Testis (tissue), 2 donors: ENCODE results near the gene KLHL40.

Experiments used
- CTCF ChIP-seq, 3 experiments: fragments of 450-650 bp in 2 of 3; fragments of 200-600 bp in 1 of 3; sonication (generic) in 1 of 3; IDR thresholded peaks; one replicate each; pipeline ENCODE4 v1.5.1; 2016 to 2019; ENCODE audit warnings: antibody characterized with exemption in 3 of 3, mild to moderate bottlenecking in 2 of 3, moderate library complexity in 1 of 3
- POLR2A ChIP-seq: fragments of 450-650 bp; IDR thresholded peaks from one replicate; pipeline ENCODE4 v1.6.1; 2017; ENCODE audit warnings: antibody characterized with exemption, mild to moderate bottlenecking, moderate library complexity

- TF ChIP-seq CTCF (IDR thresholded peaks at IDR 0.05) (no peak), POLR2A (no peak)
Measured at GRCh38 chr3:42691816-42692666, 6.7 kb downstream of the KLHL40 start.
